MM.1S (cell line): Measurements from ENCODE around the gene ADD1.

Source experiments
- DNase-seq: peaks from one replicate; pipeline ENCODE4 v3.0.0-alpha.2; 2015
- H2AFZ ChIP-seq: fragments of 300-600 bp; sonication (generic); 2 replicates; pipeline ENCODE4 v1.6.0; 2016; ENCODE audit warnings: antibody characterized with exemption, low read length
- H3F3A ChIP-seq: fragments of 300-600 bp; sonication (generic); 2 replicates; pipeline ENCODE4 v1.6.1; 2016; ENCODE audit warnings: mild to moderate bottlenecking, antibody characterized with exemption, low read length, moderate library complexity, mixed read lengths; ENCODE audit not compliant: insufficient read depth
- H3K27ac ChIP-seq: fragments of 300-600 bp; sonication (generic); 2 replicates; pipeline ENCODE4 v1.5.1; 2016; ENCODE audit warnings: mild to moderate bottlenecking, low read length
- H3K27me3 ChIP-seq: fragments of 300-600 bp; sonication (generic); replicated peaks from 2 replicates; pipeline ENCODE4 v1.6.0; 2016; ENCODE audit warnings: low read length; ENCODE audit not compliant: insufficient read depth
- H3K36me3 ChIP-seq: fragments of 300-600 bp; sonication (generic); replicated peaks from 2 replicates; pipeline ENCODE4 v1.6.1; 2016; ENCODE audit warnings: mild to moderate bottlenecking, low read length, mixed read lengths; ENCODE audit not compliant: insufficient read depth
- H3K4me1 ChIP-seq: fragments of 300-600 bp; sonication (generic); 2 replicates; pipeline ENCODE4 v1.6.1; 2016; ENCODE audit warnings: low read length, mixed read lengths
- H3K4me2 ChIP-seq: fragments of 300-600 bp; sonication (generic); 2 replicates; pipeline ENCODE4 v1.6.0; 2016; ENCODE audit warnings: low read depth, low read length
- H3K4me3 ChIP-seq: fragments of 300-600 bp; sonication (generic); 2 replicates; pipeline ENCODE4 v1.5.1; 2016; ENCODE audit warnings: low read length, mixed read lengths
- H3K79me2 ChIP-seq: fragments of 300-600 bp; sonication (generic); 2 replicates; pipeline ENCODE4 v1.6.1; 2016; ENCODE audit warnings: mixed run types, low read length, mixed read lengths
- H3K9ac ChIP-seq: fragments of 300-600 bp; sonication (generic); 2 replicates; pipeline ENCODE4 v1.6.1; 2016; ENCODE audit warnings: low read length, mixed read lengths
- H3K9me2 ChIP-seq: fragments of 300-600 bp; sonication (generic); replicated peaks from 2 replicates; pipeline ENCODE4 v1.6.1; 2016; ENCODE audit warnings: mild to moderate bottlenecking, low read length, mixed read lengths; ENCODE audit not compliant: insufficient read depth
- H3K9me3 ChIP-seq: fragments of 300-600 bp; sonication (generic); replicated peaks from 2 replicates; pipeline ENCODE4 v1.6.1; 2016; ENCODE audit warnings: mild to moderate bottlenecking, low read length, mixed read lengths; ENCODE audit not compliant: insufficient read depth
- H4K20me1 ChIP-seq: fragments of 300-600 bp; sonication (generic); 2 replicates; pipeline ENCODE4 v1.6.1; 2016; ENCODE audit warnings: mild to moderate bottlenecking, low read length, moderate library complexity, mixed read lengths; ENCODE audit not compliant: insufficient read depth
- EZH2 ChIP-seq: fragments of 300-600 bp; sonication (generic); optimal IDR thresholded peaks from 2 replicates; pipeline ENCODE3; 2017; ENCODE audit warnings: low read depth, mild to moderate bottlenecking, antibody characterized with exemption, low read length, mixed read lengths
- EZH2phosphoT487 ChIP-seq: fragments of 300-600 bp; sonication (generic); IDR thresholded peaks from 2 replicates; pipeline ENCODE4 v1.6.1; 2018; ENCODE audit warnings: antibody characterized with exemption, low read length
- TF ChIP-seq, protein P1 (sequence below): fragments of 300-600 bp; sonication (generic); IDR thresholded peaks from 2 replicates; pipeline ENCODE4 v1.5.1; 2016; ENCODE audit warnings: antibody characterized with exemption, low read length, mixed read lengths

ADD1 gene

DNA sequence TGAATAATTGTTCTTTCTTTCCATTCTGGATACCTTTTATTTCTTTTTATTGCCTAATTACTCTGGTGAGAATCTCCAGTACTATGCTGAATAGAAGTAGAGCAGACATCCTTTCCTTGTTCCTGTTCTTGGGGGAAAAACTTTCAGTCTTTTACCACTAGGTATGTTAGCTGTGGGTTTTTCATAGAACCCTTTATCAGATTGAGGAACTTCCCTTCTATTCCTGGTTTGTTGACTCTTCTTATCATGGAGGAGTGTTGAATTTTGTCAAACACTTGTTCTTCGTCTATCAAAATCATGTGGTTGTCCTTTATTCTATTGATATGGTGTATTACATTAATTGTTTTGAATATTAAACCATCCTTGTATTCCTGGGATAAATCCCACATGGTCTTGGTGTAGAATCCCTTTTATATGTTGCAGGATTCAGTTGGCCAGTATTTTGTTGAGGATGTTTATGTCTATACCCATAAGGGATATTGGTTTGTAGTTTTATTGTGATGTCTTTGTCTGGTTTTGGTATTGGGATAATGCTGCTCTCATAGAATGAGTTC, 27.2 kb upstream of the ADD1 start:
- Histone ChIP-seq H2AFZ (no peak overlapping the region), H3K27me3 (no peaks in the 10 kb centered on the region), H3K9me2 (no peaks in the 10 kb centered on the region), H3K9ac (no peak overlapping the region), H3K4me1 (peaks cover 14% of the 10 kb centered on the region), H3F3A (0 out of 2 replicates have a peak, but pooled peaks cover 5% of the 10 kb centered on the region), H3K79me2 (peaks cover 85% of the 10 kb centered on the region), H4K20me1 (no peaks in the 10 kb centered on the region), H3K4me2 (no peak overlapping the region), H3K9me3 (no peaks in the 10 kb centered on the region), H3K27ac (no peak overlapping the region), H3K36me3 (no peaks in the 10 kb centered on the region), H3K4me3 (no peak overlapping the region)
- no peak for DNase-seq
- TF ChIP-seq, protein P1, sequence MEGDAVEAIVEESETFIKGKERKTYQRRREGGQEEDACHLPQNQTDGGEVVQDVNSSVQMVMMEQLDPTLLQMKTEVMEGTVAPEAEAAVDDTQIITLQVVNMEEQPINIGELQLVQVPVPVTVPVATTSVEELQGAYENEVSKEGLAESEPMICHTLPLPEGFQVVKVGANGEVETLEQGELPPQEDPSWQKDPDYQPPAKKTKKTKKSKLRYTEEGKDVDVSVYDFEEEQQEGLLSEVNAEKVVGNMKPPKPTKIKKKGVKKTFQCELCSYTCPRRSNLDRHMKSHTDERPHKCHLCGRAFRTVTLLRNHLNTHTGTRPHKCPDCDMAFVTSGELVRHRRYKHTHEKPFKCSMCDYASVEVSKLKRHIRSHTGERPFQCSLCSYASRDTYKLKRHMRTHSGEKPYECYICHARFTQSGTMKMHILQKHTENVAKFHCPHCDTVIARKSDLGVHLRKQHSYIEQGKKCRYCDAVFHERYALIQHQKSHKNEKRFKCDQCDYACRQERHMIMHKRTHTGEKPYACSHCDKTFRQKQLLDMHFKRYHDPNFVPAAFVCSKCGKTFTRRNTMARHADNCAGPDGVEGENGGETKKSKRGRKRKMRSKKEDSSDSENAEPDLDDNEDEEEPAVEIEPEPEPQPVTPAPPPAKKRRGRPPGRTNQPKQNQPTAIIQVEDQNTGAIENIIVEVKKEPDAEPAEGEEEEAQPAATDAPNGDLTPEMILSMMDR: no peak
- TF ChIP-seq EZH2phosphoT487 (no peak), EZH2 (no peak)

DNA sequence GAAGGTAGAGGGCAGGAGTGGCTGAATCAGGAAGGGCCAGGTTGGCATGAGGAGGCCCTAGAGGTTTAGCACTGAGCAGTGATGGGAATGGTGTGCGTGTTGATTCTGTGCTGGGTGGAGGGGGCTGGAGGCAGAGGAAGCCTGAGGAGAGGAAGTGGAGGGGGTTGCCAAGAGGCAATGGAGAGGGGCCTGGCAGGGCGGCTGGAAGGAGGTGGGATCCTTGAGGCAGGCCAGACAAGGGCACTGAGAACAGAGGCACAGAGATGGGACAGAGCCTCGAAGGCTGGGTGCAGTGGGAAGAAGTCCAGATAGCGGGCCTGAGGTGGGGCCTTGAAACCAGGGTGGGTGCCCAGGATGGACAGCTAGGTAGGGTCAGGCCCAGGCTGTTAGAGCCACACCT, 26.5 kb upstream of the ADD1 start:
- Histone ChIP-seq H3K27ac (no peak overlapping the region), H3K4me1 (peaks cover 10% of the 10 kb centered on the region), H4K20me1 (no peaks in the 10 kb centered on the region), H3K36me3 (no peaks in the 10 kb centered on the region), H3K4me2 (peak overlapping the region; percentile 88; the same call in 1 of the 2 replicates), H3K27me3 (no peaks in the 10 kb centered on the region), H3K9ac (no peak overlapping the region), H2AFZ (no peak overlapping the region), H3K9me2 (no peaks in the 10 kb centered on the region), H3K79me2 (peaks cover 78% of the 10 kb centered on the region), H3K9me3 (no peaks in the 10 kb centered on the region), H3F3A (no peaks in the 10 kb centered on the region), H3K4me3 (no peak overlapping the region)
- TF ChIP-seq EZH2phosphoT487 (no peak), EZH2 (no peak)
- TF ChIP-seq, protein P1: no peak
- no peak for DNase-seq

DNA sequence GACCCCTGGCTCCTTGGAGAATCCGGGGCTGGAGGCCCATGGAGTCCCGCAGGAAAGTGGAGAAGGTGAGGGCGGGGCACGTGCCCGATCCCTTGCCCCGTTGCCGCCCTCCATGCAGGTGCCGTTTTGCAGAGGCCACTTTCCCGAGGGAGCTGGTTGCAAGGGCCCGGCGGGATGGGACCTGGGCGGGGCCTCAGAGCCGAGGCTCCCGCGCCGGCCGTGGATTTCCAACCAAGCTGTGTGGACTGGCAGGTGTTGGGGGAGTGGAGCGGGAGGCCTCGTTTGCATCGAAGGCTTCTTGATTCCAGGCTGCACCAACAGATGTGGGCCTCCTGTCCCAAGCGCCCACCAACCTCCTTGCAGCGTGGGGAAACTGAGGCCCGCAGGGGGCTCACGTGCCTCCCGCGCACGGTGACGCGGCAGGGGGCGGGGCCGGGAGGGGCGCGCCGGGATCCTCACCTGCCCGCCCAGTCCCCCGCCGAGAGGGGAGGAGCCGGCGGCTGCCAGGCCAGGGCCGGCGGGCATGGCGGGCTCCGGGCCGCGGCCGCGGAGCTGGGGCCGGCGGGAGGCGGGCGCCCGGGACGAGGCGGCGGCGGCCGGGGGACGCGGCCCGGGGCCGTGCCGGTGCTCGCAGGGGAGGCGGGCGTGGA, 25.8 kb upstream of the ADD1 start:
- Histone ChIP-seq H3K27ac (no peak overlapping the region), H3K9me2 (no peaks in the 10 kb centered on the region), H3K9me3 (no peaks in the 10 kb centered on the region), H3F3A (no peaks in the 10 kb centered on the region), H3K4me1 (peaks cover 10% of the 10 kb centered on the region), H2AFZ (peak overlapping the region; percentile 50; the same call in 1 of the 2 replicates), H3K79me2 (peaks cover 72% of the 10 kb centered on the region), H3K36me3 (no peaks in the 10 kb centered on the region), H3K4me2 (peak overlapping the region; percentile 88), H3K4me3 (peak overlapping the region; percentile 50), H3K9ac (no peak overlapping the region; the same call in 1 of the 2 replicates), H4K20me1 (no peaks in the 10 kb centered on the region), H3K27me3 (no peaks in the 10 kb centered on the region)
- TF ChIP-seq EZH2phosphoT487 (no peak), EZH2 (no peak)
- TF ChIP-seq, protein P1: no peak
- DNase-seq: peak; percentile 57
